ENCODE results near the gene TMSB4X. TPM values are rescaled to one million over a fixed set of nuclear protein-coding genes. Genes with fewer than 3 reads are reported as not detected.

TMSB4X gene
- total and polyA plus RNA-seq, 8 donors: 460 to 2,276 (median 1,009) TPM

- Histone ChIP-seq H3K4me3 (no peak overlapping the region), H3K4me1 (peaks cover 18 to 54% (median 50%) of the 10 kb centered on the region in 3 donors), H3K27me3 (no peaks in the 10 kb centered on the region), H3K27ac (peak overlapping the region; percentile 1 to 79 (median 45)), H3K9me3 (no peaks in the 10 kb centered on the region), H3K36me3 (no peaks in the 10 kb centered on the region)
- peak; percentile 81 to 90 (median 84) for ATAC-seq
- TF ChIP-seq, protein P1, sequence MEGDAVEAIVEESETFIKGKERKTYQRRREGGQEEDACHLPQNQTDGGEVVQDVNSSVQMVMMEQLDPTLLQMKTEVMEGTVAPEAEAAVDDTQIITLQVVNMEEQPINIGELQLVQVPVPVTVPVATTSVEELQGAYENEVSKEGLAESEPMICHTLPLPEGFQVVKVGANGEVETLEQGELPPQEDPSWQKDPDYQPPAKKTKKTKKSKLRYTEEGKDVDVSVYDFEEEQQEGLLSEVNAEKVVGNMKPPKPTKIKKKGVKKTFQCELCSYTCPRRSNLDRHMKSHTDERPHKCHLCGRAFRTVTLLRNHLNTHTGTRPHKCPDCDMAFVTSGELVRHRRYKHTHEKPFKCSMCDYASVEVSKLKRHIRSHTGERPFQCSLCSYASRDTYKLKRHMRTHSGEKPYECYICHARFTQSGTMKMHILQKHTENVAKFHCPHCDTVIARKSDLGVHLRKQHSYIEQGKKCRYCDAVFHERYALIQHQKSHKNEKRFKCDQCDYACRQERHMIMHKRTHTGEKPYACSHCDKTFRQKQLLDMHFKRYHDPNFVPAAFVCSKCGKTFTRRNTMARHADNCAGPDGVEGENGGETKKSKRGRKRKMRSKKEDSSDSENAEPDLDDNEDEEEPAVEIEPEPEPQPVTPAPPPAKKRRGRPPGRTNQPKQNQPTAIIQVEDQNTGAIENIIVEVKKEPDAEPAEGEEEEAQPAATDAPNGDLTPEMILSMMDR (IDR thresholded peaks at IDR 0.05): no peak
- WGBS, 2 donors: 8 to 11% methylated on average over 5 of the region's 5 CpGs
- intact Hi-C loops (cut with DNase I): no loop called here
- FAIRE-seq: no peak
- peak in 4 of 6 donors; percentile 40 to 47 (median 44) for DNase-seq
Measured at GRCh38 chrX:12997906-12998687, 23.2 kb downstream of the TMSB4X start.

- Histone ChIP-seq H3K4me3 (no peak overlapping the region), H3K4me1 (peaks cover 10 to 52% (median 41%) of the 10 kb centered on the region in 3 donors), H3K9me3 (no peaks in the 10 kb centered on the region), H3K36me3 (no peaks in the 10 kb centered on the region), H3K27me3 (no peaks in the 10 kb centered on the region), H3K27ac (peak overlapping the region in 2 of 4 donors; percentile 73 to 79)
- 55 to 56% methylated on average over 9 of the region's 9 CpGs for WGBS, 2 donors
- intact Hi-C loops (cut with DNase I): no loop called here
- DNase-seq: peak in 1 of 6 donors; percentile 30
- TF ChIP-seq, protein P1 (IDR thresholded peaks at IDR 0.05): no peak
- ATAC-seq: no peak
- FAIRE-seq: no peak
Measured at GRCh38 chrX:12999422-12999821, 24.5 kb downstream of the TMSB4X start.

DNA sequence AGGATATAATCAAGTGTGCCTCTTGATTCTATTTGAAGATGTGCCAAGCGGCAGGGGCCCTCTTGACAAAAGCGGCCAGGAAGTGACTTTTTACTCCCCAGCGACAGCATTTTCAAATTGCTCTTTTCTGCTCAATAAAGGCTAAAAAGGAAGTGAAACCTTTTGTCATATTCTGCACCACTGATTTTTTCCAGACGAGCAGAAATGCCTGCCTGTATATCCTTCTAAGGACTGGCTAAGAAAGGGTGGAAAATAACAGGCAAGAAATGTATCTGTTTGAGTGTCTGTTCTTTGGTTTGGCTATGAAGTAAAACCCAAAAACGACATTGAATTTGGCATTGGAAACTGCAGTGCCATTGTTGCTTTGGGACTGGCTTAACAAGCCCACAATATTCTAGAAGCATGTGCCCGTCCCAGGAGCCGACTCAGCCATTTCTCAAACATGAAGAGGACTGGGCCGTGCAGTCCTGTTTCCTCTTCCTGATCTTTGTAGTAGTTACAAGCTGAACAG is 25.4 kb downstream of the TMSB4X start:
- FAIRE-seq: no peak
- 53 to 57% methylated on average over 8 of the region's 8 CpGs for WGBS, 2 donors
- no peak for ATAC-seq
- no peak overlapping the region for H3K4me3 ChIP-seq
- intact Hi-C loops (cut with DNase I): no loop called here
- peak overlapping the region in 2 of 4 donors; percentile 50 to 79 for H3K27ac ChIP-seq
- no peaks in the 10 kb centered on the region for H3K9me3 ChIP-seq
- no peaks in the 10 kb centered on the region for H3K27me3 ChIP-seq
- peaks cover 4 to 44% (median 37%) of the 10 kb centered on the region in 3 donors for H3K4me1 ChIP-seq
- peak in 1 of 6 donors; percentile 34 for DNase-seq
- H3K36me3 ChIP-seq: no peaks in the 10 kb centered on the region
- TF ChIP-seq, protein P1 (IDR thresholded peaks at IDR 0.05): no peak

DNA sequence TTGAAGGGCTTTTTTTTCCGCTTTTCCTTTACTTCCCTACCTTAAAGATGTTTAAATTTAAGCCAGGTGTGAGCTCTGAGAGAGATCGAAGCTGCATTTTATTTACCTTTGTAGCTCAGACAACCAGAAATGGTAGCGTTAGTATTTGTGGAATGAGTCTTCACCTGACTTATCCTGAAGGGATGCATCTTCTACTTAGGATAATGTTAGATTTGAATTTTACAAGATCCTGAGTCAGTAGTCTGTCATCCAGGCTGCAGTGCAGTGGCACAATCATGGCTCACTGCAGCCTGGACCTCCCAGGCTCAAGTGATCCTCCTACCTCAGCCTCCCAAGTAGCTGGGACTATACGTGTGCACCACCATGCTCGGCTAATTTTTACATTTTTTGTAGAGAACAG is 26.2 kb downstream of the TMSB4X start:
- H3K27ac ChIP-seq: peak overlapping the region in 1 of 4 donors; percentile 50
- H3K36me3 ChIP-seq: no peaks in the 10 kb centered on the region
- no peak for FAIRE-seq
- peaks cover 4 to 44% (median 41%) of the 10 kb centered on the region in 3 donors for H3K4me1 ChIP-seq
- H3K4me3 ChIP-seq: no peak overlapping the region
- intact Hi-C loops (cut with DNase I): no loop called here
- no peaks in the 10 kb centered on the region for H3K27me3 ChIP-seq
- WGBS, 2 donors: 88 to 89% methylated on average over 5 of the region's 5 CpGs
- TF ChIP-seq, protein P1 (IDR thresholded peaks at IDR 0.05): no peak
- no peak for ATAC-seq
- no peak for DNase-seq
- H3K9me3 ChIP-seq: no peaks in the 10 kb centered on the region

All from pancreas (tissue), 10 donors.